ENCODE results near the gene MSLN. TPM values are rescaled to one million over a fixed set of nuclear protein-coding genes. Genes with fewer than 3 reads are reported as not detected.
A peak's percentile ranks its signal among the peaks of the same experiment; 100 is the strongest.

Gene MSLN
- total RNA-seq, 1 donor from 2014 or later: 0.91 TPM

GRCh38 chr16:714558-715476 lies 45.7 kb upstream of the MSLN start, which contains the start of gene METRN:
METRN (plus strand) TSS chr16:715118; CDS start chr16:715290, 172 bp downstream.
- TF ChIP-seq, protein P1, sequence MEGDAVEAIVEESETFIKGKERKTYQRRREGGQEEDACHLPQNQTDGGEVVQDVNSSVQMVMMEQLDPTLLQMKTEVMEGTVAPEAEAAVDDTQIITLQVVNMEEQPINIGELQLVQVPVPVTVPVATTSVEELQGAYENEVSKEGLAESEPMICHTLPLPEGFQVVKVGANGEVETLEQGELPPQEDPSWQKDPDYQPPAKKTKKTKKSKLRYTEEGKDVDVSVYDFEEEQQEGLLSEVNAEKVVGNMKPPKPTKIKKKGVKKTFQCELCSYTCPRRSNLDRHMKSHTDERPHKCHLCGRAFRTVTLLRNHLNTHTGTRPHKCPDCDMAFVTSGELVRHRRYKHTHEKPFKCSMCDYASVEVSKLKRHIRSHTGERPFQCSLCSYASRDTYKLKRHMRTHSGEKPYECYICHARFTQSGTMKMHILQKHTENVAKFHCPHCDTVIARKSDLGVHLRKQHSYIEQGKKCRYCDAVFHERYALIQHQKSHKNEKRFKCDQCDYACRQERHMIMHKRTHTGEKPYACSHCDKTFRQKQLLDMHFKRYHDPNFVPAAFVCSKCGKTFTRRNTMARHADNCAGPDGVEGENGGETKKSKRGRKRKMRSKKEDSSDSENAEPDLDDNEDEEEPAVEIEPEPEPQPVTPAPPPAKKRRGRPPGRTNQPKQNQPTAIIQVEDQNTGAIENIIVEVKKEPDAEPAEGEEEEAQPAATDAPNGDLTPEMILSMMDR (IDR thresholded peaks at IDR 0.05; ENCODE audit: borderline replicate concordance): no peak
- Histone ChIP-seq H3K27me3 (ENCODE audit: low read depth) (peaks cover 19% of the 10 kb centered on the region), H3K4me3 (peak within 1 kb of the TSS; percentile 91), H3K9me3 (replicated peaks) (no peaks in the 10 kb centered on the region), H3K27ac (replicated peaks) (peak within 1 kb of the TSS; percentile 58), H3K36me3 (no peaks in the 10 kb centered on the region), H3K4me1 (peaks cover 47% of the 10 kb centered on the region)
- intact Hi-C loops (cut with micrococcal nuclease): no loop called here
- peak; percentile 95 for DNase-seq

DNA sequence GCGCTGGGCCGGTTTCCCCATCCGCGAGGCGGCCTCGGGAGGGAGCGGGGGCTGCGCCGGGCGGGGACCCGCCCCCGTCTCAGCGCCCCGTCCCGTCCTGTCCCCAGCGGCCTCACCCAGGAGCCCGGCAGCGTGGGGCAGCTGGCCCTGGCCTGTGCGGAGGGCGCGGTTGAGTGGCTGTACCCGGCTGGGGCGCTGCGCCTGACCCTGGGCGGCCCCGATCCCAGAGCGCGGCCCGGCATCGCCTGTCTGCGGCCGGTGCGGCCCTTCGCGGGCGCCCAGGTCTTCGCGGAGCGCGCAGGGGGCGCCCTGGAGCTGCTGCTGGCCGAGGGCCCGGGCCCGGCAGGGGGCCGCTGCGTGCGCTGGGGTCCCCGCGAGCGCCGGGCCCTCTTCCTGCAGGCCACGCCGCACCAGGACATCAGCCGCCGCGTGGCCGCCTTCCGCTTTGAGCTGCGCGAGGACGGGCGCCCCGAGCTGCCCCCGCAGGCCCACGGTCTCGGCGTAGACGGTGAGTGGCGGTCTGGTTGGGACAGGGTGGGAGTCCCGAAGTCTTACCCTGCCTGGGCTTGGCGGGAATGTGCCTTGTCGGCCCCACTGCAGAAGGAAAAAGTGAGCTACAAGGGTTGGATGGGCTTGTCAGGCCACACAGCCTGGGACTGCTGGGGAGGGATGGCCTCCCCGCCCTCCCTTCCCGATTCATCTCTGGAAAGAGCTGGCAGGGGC lies 44.9 kb upstream of the MSLN start:
- no peak for DNase-seq
- Histone ChIP-seq H3K4me1 (peaks cover 50% of the 10 kb centered on the region), H3K4me3 (peak overlapping the region; percentile 91), H3K27ac (replicated peaks) (peak overlapping the region; percentile 58), H3K27me3 (ENCODE audit: low read depth) (peaks cover 10% of the 10 kb centered on the region), H3K36me3 (no peaks in the 10 kb centered on the region), H3K9me3 (replicated peaks) (no peaks in the 10 kb centered on the region)
- TF ChIP-seq, protein P1 (IDR thresholded peaks at IDR 0.05; ENCODE audit: borderline replicate concordance): no peak
- intact Hi-C loops (cut with micrococcal nuclease): no loop called here

DNA sequence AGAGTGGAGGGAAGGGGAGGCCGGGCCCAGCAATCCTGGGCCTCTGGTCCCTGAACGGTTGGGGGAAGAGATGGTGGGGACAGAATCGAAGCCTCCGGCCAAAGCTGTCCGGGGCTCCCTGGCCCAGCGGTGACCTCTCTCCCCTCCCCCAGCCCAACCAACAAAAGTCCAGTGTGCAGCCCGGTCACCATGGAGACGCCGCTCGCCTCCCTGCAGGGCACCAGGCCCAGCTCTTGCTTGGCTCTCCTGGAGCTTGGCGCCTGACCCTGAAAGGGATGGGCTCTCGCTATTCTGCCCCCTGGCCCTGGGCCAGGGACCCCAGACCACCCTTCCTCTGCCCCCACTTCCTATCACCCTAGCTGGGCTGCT lies 44.4 kb upstream of the MSLN start:
- DNase-seq: no peak
- no peak overlapping the region for H3K27ac ChIP-seq (replicated peaks)
- H3K9me3 ChIP-seq (replicated peaks): no peaks in the 10 kb centered on the region
- H3K27me3 ChIP-seq (ENCODE audit: low read depth): peaks cover 5% of the 10 kb centered on the region
- intact Hi-C loops (cut with micrococcal nuclease): no loop called here
- TF ChIP-seq, protein P1 (IDR thresholded peaks at IDR 0.05; ENCODE audit: borderline replicate concordance): no peak
- no peaks in the 10 kb centered on the region for H3K36me3 ChIP-seq
- peak overlapping the region; percentile 91 for H3K4me3 ChIP-seq
- peaks cover 55% of the 10 kb centered on the region for H3K4me1 ChIP-seq

DNA sequence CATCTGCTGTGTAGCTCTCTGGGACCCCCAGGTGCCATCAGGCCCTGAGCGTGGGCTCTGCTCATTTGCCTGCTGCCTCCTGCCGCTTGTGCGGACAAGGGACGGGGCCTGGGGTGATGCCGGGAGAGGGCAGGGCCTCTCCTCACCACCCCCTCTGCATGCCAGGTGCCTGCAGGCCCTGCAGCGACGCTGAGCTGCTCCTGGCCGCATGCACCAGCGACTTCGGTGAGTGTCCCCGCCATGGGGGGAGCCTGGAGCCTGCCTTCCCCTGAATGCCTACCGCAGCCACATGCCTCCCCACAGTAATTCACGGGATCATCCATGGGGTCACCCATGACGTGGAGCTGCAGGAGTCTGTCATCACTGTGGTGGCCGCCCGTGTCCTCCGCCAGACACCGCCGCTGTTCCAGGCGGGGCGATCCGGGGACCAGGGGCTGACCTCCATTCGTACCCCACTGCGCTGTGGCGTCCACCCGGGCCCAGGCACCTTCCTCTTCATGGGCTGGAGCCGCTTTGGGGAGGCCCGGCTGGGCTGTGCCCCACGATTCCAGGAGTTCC lies 43.7 kb upstream of the MSLN start:
- H3K27me3 ChIP-seq (ENCODE audit: low read depth): no peaks in the 10 kb centered on the region
- H3K27ac ChIP-seq (replicated peaks): no peak overlapping the region
- DNase-seq: no peak
- intact Hi-C loops (cut with micrococcal nuclease): no loop called here
- TF ChIP-seq, protein P1 (IDR thresholded peaks at IDR 0.05; ENCODE audit: borderline replicate concordance): no peak
- no peaks in the 10 kb centered on the region for H3K9me3 ChIP-seq (replicated peaks)
- H3K4me1 ChIP-seq: peaks cover 62% of the 10 kb centered on the region
- peak overlapping the region; percentile 91 for H3K4me3 ChIP-seq
- H3K36me3 ChIP-seq: no peaks in the 10 kb centered on the region

- no peak overlapping the region for H3K4me3 ChIP-seq
Observed at GRCh38 chr16:717450-718245, 42.9 kb upstream of the MSLN start.

More at GRCh38 chr16:717450-718245, 42.9 kb upstream of the MSLN start:
- DNase-seq: no peak
- H3K36me3 ChIP-seq: no peaks in the 10 kb centered on the region
- TF ChIP-seq, protein P1 (IDR thresholded peaks at IDR 0.05; ENCODE audit: borderline replicate concordance): no peak
- H3K27ac ChIP-seq (replicated peaks): no peak overlapping the region
- peaks cover 65% of the 10 kb centered on the region for H3K4me1 ChIP-seq
- H3K9me3 ChIP-seq (replicated peaks): no peaks in the 10 kb centered on the region
- H3K27me3 ChIP-seq (ENCODE audit: low read depth): no peaks in the 10 kb centered on the region
- intact Hi-C loops (cut with micrococcal nuclease): no loop called here
